Head of caudate nucleus (tissue), 42 donors: ENCODE results near the gene TST.

Source experiments
- DNase-seq, 42 donors: peaks; one replicate each; pipeline versions ENCODE4 v3.0.0 to v3.0.0-alpha.2; 2020 to 2021; ENCODE audit warnings: mixed read lengths in 7 of 42
- intact Hi-C: fragments of 100-400 bp; cut with DNase I; formaldehyde crosslinking; loops from one replicate; pipeline ENCODE4 v1.15.0; 2022

The TST gene

GRCh38 chr22:36968249-36968964 is 50.8 kb downstream of the TST start:
- intact Hi-C loops = no loop called here
- DNase-seq = no peak

GRCh38 chr22:36966851-36967540 is 52.3 kb downstream of the TST start:
- DNase-seq = no peak
- intact Hi-C loops = no loop called here

GRCh38 chr22:36965696-36966095 is 53.6 kb downstream of the TST start:
- intact Hi-C loops = no loop called here
- DNase-seq = no peak

DNA sequence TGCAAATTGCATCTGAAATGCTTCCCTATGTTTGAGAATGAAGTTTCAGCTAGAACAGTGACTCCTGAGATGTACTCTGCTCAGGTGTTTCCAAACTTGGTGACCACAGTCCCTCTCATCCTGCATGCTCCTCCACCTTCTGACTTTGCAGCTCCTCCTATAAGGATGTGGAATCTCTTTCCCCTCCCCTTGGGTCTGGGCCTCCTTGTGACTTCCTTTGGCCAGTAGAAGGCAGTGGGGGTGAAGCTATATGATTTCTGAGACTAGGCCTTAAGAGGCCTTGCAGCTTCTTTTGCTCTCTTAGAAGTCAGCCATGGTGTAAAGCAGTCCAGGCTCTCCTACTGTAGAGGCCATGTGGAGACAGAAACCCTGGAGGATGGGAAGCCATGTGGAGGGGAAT is 55.1 kb downstream of the TST start:
- intact Hi-C loops = no loop called here

GRCh38 chr22:36963302-36963701 is 55.9 kb downstream of the TST start:
- no peak for DNase-seq
- intact Hi-C loops = no loop called here

More for the DNA sequence above, 55.1 kb downstream of the TST start:
- no peak for DNase-seq

GRCh38 chr22:36961626-36962025 is 57.6 kb downstream of the TST start:
- intact Hi-C loops = no loop called here
- no peak for DNase-seq
